GM12891 (cell line): ENCODE data around the gene PNPLA7.

Experiments
- PAX5 ChIP-seq: IDR thresholded peaks from 2 replicates; pipeline ENCODE4 v1.6.1; 2011; ENCODE audit warnings: low read length, moderate library complexity, mild to moderate bottlenecking; ENCODE audit not compliant: insufficient read depth, severe bottlenecking
- POLR2A ChIP-seq: IDR thresholded peaks from 2 replicates; pipeline ENCODE4 v1.6.1; 2011; ENCODE audit warnings: low read depth, low read length, control low read depth
- POLR2AphosphoS5 ChIP-seq: IDR thresholded peaks from 2 replicates; pipeline ENCODE4 v1.6.1; 2011; ENCODE audit warnings: low read depth, low read length, control low read depth
- POU2F2 ChIP-seq: IDR thresholded peaks from 2 replicates; pipeline ENCODE4 v1.6.1; 2011; ENCODE audit warnings: low read depth, mild to moderate bottlenecking, control low read depth, low read length, moderate library complexity
- SPI1 ChIP-seq: IDR thresholded peaks from 2 replicates; pipeline ENCODE4 v1.6.1; 2011; ENCODE audit warnings: low read depth, low read length, control low read depth
- TAF1 ChIP-seq: IDR thresholded peaks from 2 replicates; pipeline ENCODE4 v1.6.1; 2011; ENCODE audit warnings: low read depth, low read length, control low read depth

GRCh38 chr9:137422604-137423513 lies 127.3 kb downstream of the PNPLA7 start, which contains the start of the genes EXD3 and NOXA1:
- TF ChIP-seq POLR2A (no peak), SPI1 (no peak), POLR2AphosphoS5 (no peak), TAF1 (0 out of 2 replicates have a peak, but pooled peaks have one; percentile 23), POU2F2 (0 out of 2 replicates have a peak, but pooled peaks have one; percentile 41), PAX5 (peak; percentile 69)
